Karpas-422 (cell line): ENCODE measurements around the gene CLRN3. TPM values are rescaled to one million over a fixed set of nuclear protein-coding genes. Genes with fewer than 3 reads are reported as not detected.

Experiments used
- DNase-seq: peaks from one replicate; pipeline ENCODE4 v3.0.0-alpha.2; 2015
- H2AFZ ChIP-seq: fragments of 200-600 bp; sonication (generic); 2 replicates; pipeline ENCODE4 v1.6.1; 2014; ENCODE audit warnings: antibody characterized with exemption, low read length, mixed read lengths
- H3K27ac ChIP-seq: fragments of 200-600 bp; sonication (generic); 2 replicates; pipeline ENCODE4 v1.5.1; 2014; ENCODE audit warnings: mild to moderate bottlenecking, low read length, moderate library complexity
- H3K27me3 ChIP-seq: fragments of 200-600 bp; sonication (generic); 2 replicates; pipeline ENCODE4 v1.6.1; 2014; ENCODE audit warnings: low read length, mixed read lengths
- H3K36me3 ChIP-seq: fragments of 200-600 bp; sonication (generic); 2 replicates; pipeline ENCODE4 v1.6.1; 2014; ENCODE audit warnings: low read length, mixed read lengths; ENCODE audit not compliant: insufficient read depth
- H3K4me1 ChIP-seq: fragments of 200-600 bp; sonication (generic); 2 replicates; pipeline ENCODE4 v1.6.1; 2014; ENCODE audit warnings: mild to moderate bottlenecking, low read length, mixed read lengths
- H3K4me2 ChIP-seq: fragments of 200-600 bp; sonication (generic); 2 replicates; pipeline ENCODE4 v1.6.1; 2014; ENCODE audit warnings: low read length, low read depth, mild to moderate bottlenecking; ENCODE audit not compliant: poor library complexity, severe bottlenecking
- H3K4me3 ChIP-seq: fragments of 200-600 bp; sonication (generic); 2 replicates; pipeline ENCODE4 v1.5.1; 2014; ENCODE audit warnings: mild to moderate bottlenecking, antibody characterized with exemption, low read length, mixed read lengths
- H3K79me2 ChIP-seq: fragments of 200-600 bp; sonication (generic); 2 replicates; pipeline ENCODE4 v1.6.1; 2014; ENCODE audit warnings: mild to moderate bottlenecking, low read length, mixed read lengths
- H3K9ac ChIP-seq: fragments of 200-600 bp; sonication (generic); 2 replicates; pipeline ENCODE4 v1.6.0; 2014; ENCODE audit warnings: low read length
- H3K9me2 ChIP-seq: fragments of 200-600 bp; sonication (generic), shearing (Covaris generic); replicated peaks from 2 replicates; pipeline ENCODE4 v1.6.0; 2014; ENCODE audit warnings: mild to moderate bottlenecking, low read length, moderate library complexity; ENCODE audit not compliant: insufficient read depth
- H3K9me3 ChIP-seq: fragments of 300-700, 200-600 bp; sonication (generic); 2 replicates; pipeline ENCODE4 v1.6.1; 2014; ENCODE audit warnings: low read length, mixed read lengths
- H4K20me1 ChIP-seq: fragments of 200-600 bp; sonication (generic); 2 replicates; pipeline ENCODE4 v1.6.1; 2014; ENCODE audit warnings: mild to moderate bottlenecking, antibody characterized with exemption, low read length, low read depth; ENCODE audit not compliant: insufficient read depth
- total RNA-seq: library from RNA; depleted of rRNA; stranded (reverse); fragments of >200 nt; shearing (Covaris generic); gene quantifications from 2 replicates; pipeline ENCODE4 v1.2.3, GENCODE V29; 2014; ENCODE audit warnings: low replicate concordance

The CLRN3 gene
- total RNA-seq, 1 experiment from 2014 or later = not detected

DNA sequence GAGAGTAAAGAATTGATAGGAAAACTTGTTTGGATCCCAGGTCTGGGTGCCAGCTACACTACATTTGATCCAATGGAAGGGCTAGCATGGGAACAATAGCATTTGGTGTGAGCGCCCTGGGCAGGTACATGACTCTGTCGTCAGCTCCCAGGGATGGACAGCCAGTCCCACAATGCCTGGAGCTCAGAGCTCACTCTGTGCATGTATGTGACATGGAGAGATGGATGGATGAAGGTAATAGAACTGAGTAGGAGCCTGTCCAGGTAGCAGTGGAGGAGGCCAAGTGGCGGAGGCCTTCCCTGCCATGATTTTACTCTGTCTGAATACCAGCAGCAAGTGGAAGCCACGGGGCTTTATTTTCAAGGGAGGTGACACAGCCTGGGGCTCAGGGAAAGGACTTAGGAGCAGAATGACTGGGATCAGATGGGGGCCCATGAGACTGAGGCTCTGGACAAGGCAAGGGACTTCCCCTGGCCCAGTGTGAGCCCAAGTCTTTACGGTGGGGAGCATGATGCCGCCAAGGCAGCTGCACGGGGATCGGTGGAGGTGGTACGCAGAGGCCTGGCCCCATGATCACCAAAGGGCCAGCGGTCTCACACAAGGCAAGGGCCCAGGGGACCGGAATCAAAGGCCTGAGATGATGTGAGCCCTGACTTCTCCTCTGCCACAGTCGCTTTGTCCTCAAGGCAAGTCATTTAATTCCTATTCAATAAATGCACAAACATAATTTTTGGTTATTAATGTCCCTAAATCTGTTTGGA lies 20.0 kb upstream of the CLRN3 start:
- H3K4me1 ChIP-seq = no peaks in the 10 kb centered on the region
- H2AFZ ChIP-seq = no peak overlapping the region
- H3K36me3 ChIP-seq = no peaks in the 10 kb centered on the region
- H3K27me3 ChIP-seq = no peaks in the 10 kb centered on the region
- H3K9ac ChIP-seq = no peak overlapping the region
- H3K9me2 ChIP-seq = no peaks in the 10 kb centered on the region
- no peaks in the 10 kb centered on the region for H3K79me2 ChIP-seq
- H3K9me3 ChIP-seq = no peaks in the 10 kb centered on the region
- DNase-seq = no peak
- H3K27ac ChIP-seq = no peak overlapping the region
- no peaks in the 10 kb centered on the region for H4K20me1 ChIP-seq
- H3K4me2 ChIP-seq = no peak overlapping the region
- no peak overlapping the region for H3K4me3 ChIP-seq

GRCh38 chr10:127911867-127912257 lies 19.1 kb upstream of the CLRN3 start:
- DNase-seq = no peak
- Histone ChIP-seq H3K27ac (no peak overlapping the region), H3K79me2 (no peaks in the 10 kb centered on the region), H3K4me3 (no peak overlapping the region), H2AFZ (no peak overlapping the region), H3K9ac (no peak overlapping the region), H3K9me2 (no peaks in the 10 kb centered on the region), H3K4me1 (no peaks in the 10 kb centered on the region), H3K36me3 (no peaks in the 10 kb centered on the region), H3K27me3 (no peaks in the 10 kb centered on the region), H3K9me3 (no peaks in the 10 kb centered on the region), H4K20me1 (no peaks in the 10 kb centered on the region), H3K4me2 (no peak overlapping the region)

DNA sequence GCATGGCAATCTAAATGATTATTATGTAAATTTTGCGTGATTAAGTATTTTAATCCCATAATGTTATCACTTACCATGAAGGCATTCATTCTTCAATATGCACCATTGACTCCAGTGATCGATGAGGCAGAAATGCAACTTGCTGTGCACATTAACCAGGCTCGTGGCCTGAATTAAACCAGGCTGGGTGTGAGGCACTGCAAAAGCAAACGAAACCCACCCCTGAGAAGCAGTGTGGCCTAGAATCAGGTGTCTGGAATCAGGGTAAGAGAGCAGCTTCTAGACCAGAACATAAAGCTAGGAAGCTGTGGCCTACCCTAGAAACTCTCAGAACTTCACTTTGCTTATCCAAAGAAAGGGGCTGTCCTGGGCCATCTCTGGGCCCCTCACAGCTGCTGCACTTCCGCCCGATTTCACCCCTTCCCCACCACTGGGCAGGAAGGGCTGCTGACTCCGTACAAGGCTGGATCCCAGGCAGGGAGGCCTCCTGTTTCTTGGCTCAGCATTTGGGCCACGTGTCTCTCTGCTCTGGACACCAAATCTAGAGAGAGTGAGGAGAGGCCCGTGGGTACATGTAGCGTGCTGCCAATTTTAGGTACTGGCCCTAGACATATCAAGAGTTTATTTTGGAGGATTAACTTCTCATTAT lies 18.6 kb upstream of the CLRN3 start:
- H3K9me3 ChIP-seq = no peaks in the 10 kb centered on the region
- H3K36me3 ChIP-seq = no peaks in the 10 kb centered on the region
- no peak for DNase-seq
- H2AFZ ChIP-seq = no peak overlapping the region
- no peaks in the 10 kb centered on the region for H4K20me1 ChIP-seq
- H3K4me3 ChIP-seq = no peak overlapping the region
- no peaks in the 10 kb centered on the region for H3K4me1 ChIP-seq
- no peaks in the 10 kb centered on the region for H3K27me3 ChIP-seq
- H3K9me2 ChIP-seq = no peaks in the 10 kb centered on the region
- H3K4me2 ChIP-seq = no peak overlapping the region
- no peak overlapping the region for H3K9ac ChIP-seq
- no peak overlapping the region for H3K27ac ChIP-seq
- H3K79me2 ChIP-seq = no peaks in the 10 kb centered on the region

GRCh38 chr10:127910464-127910770 lies 17.7 kb upstream of the CLRN3 start:
- no peak overlapping the region for H3K4me2 ChIP-seq
- H3K4me1 ChIP-seq = no peaks in the 10 kb centered on the region

GRCh38 chr10:127909716-127910463 lies 17.1 kb upstream of the CLRN3 start:
- Histone ChIP-seq H4K20me1 (no peaks in the 10 kb centered on the region), H3K4me2 (no peak overlapping the region), H3K4me1 (no peaks in the 10 kb centered on the region), H2AFZ (no peak overlapping the region), H3K27me3 (no peaks in the 10 kb centered on the region), H3K4me3 (no peak overlapping the region), H3K36me3 (no peaks in the 10 kb centered on the region), H3K9me3 (no peaks in the 10 kb centered on the region), H3K9me2 (no peaks in the 10 kb centered on the region), H3K79me2 (no peaks in the 10 kb centered on the region), H3K27ac (no peak overlapping the region), H3K9ac (no peak overlapping the region)
- no peak for DNase-seq

More at GRCh38 chr10:127910464-127910770, 17.7 kb upstream of the CLRN3 start:
- no peaks in the 10 kb centered on the region for H3K79me2 ChIP-seq
- no peaks in the 10 kb centered on the region for H4K20me1 ChIP-seq
- H2AFZ ChIP-seq = no peak overlapping the region
- no peaks in the 10 kb centered on the region for H3K9me3 ChIP-seq
- no peaks in the 10 kb centered on the region for H3K27me3 ChIP-seq
- no peak for DNase-seq
- H3K9me2 ChIP-seq = no peaks in the 10 kb centered on the region
- H3K9ac ChIP-seq = no peak overlapping the region
- no peak overlapping the region for H3K4me3 ChIP-seq
- H3K27ac ChIP-seq = no peak overlapping the region
- no peaks in the 10 kb centered on the region for H3K36me3 ChIP-seq

GRCh38 chr10:127908959-127909267 lies 16.2 kb upstream of the CLRN3 start:
- H2AFZ ChIP-seq = no peak overlapping the region
- no peaks in the 10 kb centered on the region for H3K27me3 ChIP-seq
- H3K36me3 ChIP-seq = no peaks in the 10 kb centered on the region
- no peak for DNase-seq
- no peak overlapping the region for H3K4me3 ChIP-seq
- H4K20me1 ChIP-seq = no peaks in the 10 kb centered on the region
- no peak overlapping the region for H3K27ac ChIP-seq
- H3K9me3 ChIP-seq = no peaks in the 10 kb centered on the region
- no peaks in the 10 kb centered on the region for H3K9me2 ChIP-seq
- H3K9ac ChIP-seq = no peak overlapping the region
- H3K4me2 ChIP-seq = no peak overlapping the region
- H3K4me1 ChIP-seq = no peaks in the 10 kb centered on the region
- no peaks in the 10 kb centered on the region for H3K79me2 ChIP-seq

DNA sequence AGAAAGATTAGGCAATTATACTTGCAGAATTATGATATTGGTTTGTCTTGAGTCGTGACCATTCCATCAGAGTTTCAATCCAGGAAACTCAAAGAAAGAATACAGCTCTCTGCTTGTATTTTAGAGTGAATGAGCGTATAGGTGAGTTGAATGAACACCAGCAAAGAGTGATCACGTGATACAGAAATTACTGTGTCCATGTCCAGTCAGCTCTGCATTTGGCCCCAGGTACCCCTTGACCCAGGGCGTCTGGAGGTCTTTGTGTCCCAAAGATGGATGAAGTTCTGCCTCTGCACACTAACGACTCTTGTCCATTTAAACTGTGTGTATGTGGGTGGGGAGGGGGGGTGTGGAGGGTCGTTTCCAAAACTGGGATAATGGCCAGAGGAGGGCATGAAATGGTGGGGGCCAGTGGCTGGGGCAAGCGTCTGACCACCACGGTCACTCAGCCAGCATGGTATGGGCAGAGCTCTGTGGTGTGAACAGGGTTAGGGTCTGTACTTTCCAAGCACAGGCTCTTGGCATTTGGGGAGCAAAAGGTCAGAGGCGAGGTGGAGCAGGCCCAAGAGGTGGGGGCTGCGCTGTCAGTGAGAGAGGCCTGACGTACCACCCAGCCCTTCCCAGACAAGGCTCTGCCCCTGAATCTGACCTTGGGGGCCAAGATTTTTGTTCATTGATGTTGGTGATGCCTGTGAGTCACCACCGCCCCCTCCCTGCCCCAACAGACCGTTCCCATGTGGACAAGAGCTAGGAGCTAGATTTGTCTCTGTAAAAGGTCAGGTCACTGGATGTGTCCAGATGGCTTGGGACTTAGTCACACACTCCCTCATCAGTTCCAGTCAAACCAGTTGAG lies 15.6 kb upstream of the CLRN3 start:
- Histone ChIP-seq H3K36me3 (no peaks in the 10 kb centered on the region), H3K4me1 (no peaks in the 10 kb centered on the region), H3K27me3 (no peaks in the 10 kb centered on the region), H3K9me3 (no peaks in the 10 kb centered on the region), H2AFZ (no peak overlapping the region), H3K27ac (no peak overlapping the region), H3K79me2 (no peaks in the 10 kb centered on the region), H3K4me2 (no peak overlapping the region), H3K9me2 (no peaks in the 10 kb centered on the region), H4K20me1 (no peaks in the 10 kb centered on the region), H3K9ac (no peak overlapping the region), H3K4me3 (no peak overlapping the region)
- no peak for DNase-seq
